Immature natural killer cell (primary cell): ENCODE data around the gene C11orf42. TPM values are rescaled to one million over a fixed set of nuclear protein-coding genes. Genes with fewer than 3 reads are reported as not detected.

Source experiments
- DNase-seq, 3 donors: peaks; one replicate each; pipeline ENCODE4 v3.0.0; 2022; ENCODE audit warnings: mixed read lengths in 1 of 3
- H3K27ac Mint-ChIP-seq, 6 donors: one replicate each; pipeline ENCODE4 v1.8.0; 2020; ENCODE audit warnings: mixed read lengths in 6 of 6, mild to moderate bottlenecking in 5 of 6, inconsistent platforms in 4 of 6, moderate library complexity in 3 of 6
- H3K27me3 Mint-ChIP-seq, 3 donors: one replicate each; pipeline ENCODE4 v1.8.0; 2020 to 2021; ENCODE audit warnings: low read depth in 3 of 3, mild to moderate bottlenecking in 3 of 3, mixed read lengths in 3 of 3, moderate library complexity in 3 of 3, inconsistent platforms in 1 of 3
- H3K36me3 Mint-ChIP-seq, 3 donors: one replicate each; pipeline ENCODE4 v1.8.0; 2020; ENCODE audit warnings: mixed read lengths in 3 of 3, inconsistent platforms in 2 of 3, mild to moderate bottlenecking in 2 of 3
- H3K4me1 Mint-ChIP-seq, 2 donors: one replicate each; pipeline ENCODE4 v1.8.0; 2020; ENCODE audit warnings: inconsistent platforms in 2 of 2, mild to moderate bottlenecking in 2 of 2, mixed read lengths in 2 of 2, moderate library complexity in 1 of 2
- H3K4me3 Mint-ChIP-seq, 5 donors: one replicate each; pipeline ENCODE4 v1.8.0; 2020; ENCODE audit warnings: mild to moderate bottlenecking in 5 of 5, mixed read lengths in 5 of 5, inconsistent platforms in 3 of 5, moderate library complexity in 3 of 5
- H3K9me3 Mint-ChIP-seq, 6 donors: one replicate each; pipeline ENCODE4 v1.8.0; 2020; ENCODE audit warnings: mild to moderate bottlenecking in 6 of 6, mixed read lengths in 6 of 6, inconsistent platforms in 4 of 6, moderate library complexity in 3 of 6
- polyA plus RNA-seq, 3 donors: library from polyadenylated mRNA; unstranded; fragments of 300-500 nt; fragmentation: Illumina TruSeq; gene quantifications; one replicate each; pipeline ENCODE4 v1.2.3, GENCODE V29; 2021

C11orf42 gene
- polyA plus RNA-seq: not detected

GRCh38 chr11:6205366-6205765 lies at the start of gene C11orf42:
TSS of gene C11orf42 (plus strand) at chr11:6205557. CDS start at chr11:6205616, 59 bp downstream.
- Mint-ChIP-seq H3K27me3 (peaks cover 0 to 2% (median 0%) of the 10 kb centered on the region in 3 donors), H3K4me1 (peaks cover 54 to 58% of the 10 kb centered on the region in 2 donors), H3K9me3 (no peaks in the 10 kb centered on the region), H3K27ac (peak within 1 kb of the TSS in 5 of 6 donors; percentile 39 to 95 (median 70)), H3K36me3 (peaks cover 9 to 20% (median 11%) of the 10 kb centered on the region in 3 donors), H3K4me3 (no peak within 1 kb of the TSS)
- no peak for DNase-seq

DNA sequence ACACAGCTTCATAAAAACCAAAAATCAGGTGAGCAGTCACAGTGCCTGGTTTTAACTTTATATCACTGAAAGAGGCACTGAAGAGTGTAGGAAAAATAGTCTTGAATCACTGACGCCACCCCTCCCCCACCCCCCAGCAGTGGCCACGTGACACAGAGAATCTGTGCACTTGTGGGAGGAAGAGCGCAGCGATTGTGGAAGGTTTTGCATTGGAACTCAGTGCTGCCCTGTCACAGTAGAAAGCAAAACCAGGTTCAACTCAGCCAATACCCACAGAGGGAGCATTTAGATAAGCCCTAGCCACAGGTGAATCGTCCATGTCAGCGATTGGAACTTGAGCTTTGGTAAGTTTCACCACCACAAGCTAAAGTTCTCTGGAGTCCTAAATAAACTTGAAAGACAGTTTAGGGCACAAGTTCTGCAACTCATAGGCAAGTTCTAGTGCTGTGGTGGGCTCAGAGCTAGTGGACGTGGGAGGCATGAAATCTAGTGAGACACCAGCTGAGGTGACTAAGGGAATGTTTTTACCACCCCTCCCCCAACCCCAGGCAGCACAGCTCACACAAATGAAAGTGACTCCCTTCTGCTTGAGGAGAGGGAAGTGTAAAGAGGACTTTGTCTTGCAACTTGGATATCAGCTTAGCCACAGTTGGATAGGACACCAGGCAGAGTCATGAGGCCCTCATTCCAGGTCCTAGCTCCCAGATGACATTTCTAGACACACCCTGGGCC lies 48.6 kb upstream of the C11orf42 start:
- Mint-ChIP-seq H3K27me3 (peaks cover 0 to 10% (median 4%) of the 10 kb centered on the region in 3 donors), H3K4me3 (no peak overlapping the region), H3K9me3 (peaks cover 0 to 2% (median 0%) of the 10 kb centered on the region in 6 donors), H3K36me3 (no peaks in the 10 kb centered on the region), H3K27ac (no peak overlapping the region), H3K4me1 (no peaks in the 10 kb centered on the region)
- no peak for DNase-seq

DNA sequence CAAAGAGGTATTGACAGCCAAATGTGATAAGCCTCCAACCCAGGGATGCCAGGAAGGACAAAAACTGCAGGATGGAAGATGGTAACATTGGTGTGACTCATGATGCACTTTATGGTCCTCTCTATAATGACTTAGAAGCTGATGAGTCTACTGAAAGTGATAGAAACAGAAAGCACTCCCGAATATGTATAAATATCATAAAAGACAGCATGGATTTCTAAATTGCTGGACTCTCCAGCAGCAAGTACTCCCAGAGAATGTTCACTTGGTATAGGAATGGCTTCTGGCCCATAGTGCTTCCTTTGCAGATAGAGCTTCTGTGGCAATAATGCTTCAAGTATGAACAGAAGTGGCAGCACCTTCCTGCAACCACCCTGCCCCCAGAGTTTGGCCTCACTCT lies 35.1 kb upstream of the C11orf42 start, which contains the start of gene OR52B2:
Gene OR52B2, minus strand, starts transcription at position 101 of the 400 bp plus-strand sequence. Its CDS starts 0 bp downstream, at position 101.
- Mint-ChIP-seq H3K36me3 (peaks cover 0 to 12% (median 0%) of the 10 kb centered on the region in 3 donors), H3K4me3 (no peak within 1 kb of the TSS), H3K27ac (peak within 1 kb of the TSS in 1 of 6 donors; percentile 10), H3K27me3 (peaks cover 3 to 7% (median 4%) of the 10 kb centered on the region in 3 donors), H3K9me3 (peaks cover 0 to 4% (median 0%) of the 10 kb centered on the region in 6 donors), H3K4me1 (no peaks in the 10 kb centered on the region)
- DNase-seq: no peak

DNA sequence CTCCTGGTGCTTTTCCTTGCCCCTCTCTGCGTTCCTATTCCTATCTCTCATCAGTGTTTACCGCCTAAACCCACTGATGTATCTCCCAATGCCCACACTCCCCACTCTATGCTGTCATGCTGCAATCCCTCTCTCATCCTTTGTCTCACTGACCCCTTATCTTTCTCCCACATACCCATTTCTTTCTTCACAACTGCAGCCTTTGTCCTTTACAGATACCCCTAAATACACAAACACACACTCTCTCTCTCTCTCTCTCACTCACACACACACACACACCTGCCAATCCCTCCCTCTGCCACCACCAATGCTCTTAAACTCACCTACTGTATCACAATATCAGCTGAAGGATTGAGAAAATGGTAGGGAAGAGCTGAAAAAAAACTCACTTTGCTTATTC lies 29.9 kb upstream of the C11orf42 start:
- no peak overlapping the region for H3K4me3 Mint-ChIP-seq

GRCh38 chr11:6191742-6192141 lies 13.6 kb upstream of the C11orf42 start:
- peaks cover 0 to 1% (median 0%) of the 10 kb centered on the region in 3 donors for H3K27me3 Mint-ChIP-seq
- peaks cover 0 to 2% (median 0%) of the 10 kb centered on the region in 6 donors for H3K9me3 Mint-ChIP-seq
- no peak overlapping the region for H3K4me3 Mint-ChIP-seq
- DNase-seq: no peak
- peaks cover 10 to 22% of the 10 kb centered on the region in 2 donors for H3K4me1 Mint-ChIP-seq
- no peak overlapping the region for H3K27ac Mint-ChIP-seq
- H3K36me3 Mint-ChIP-seq: peaks cover 0 to 3% (median 0%) of the 10 kb centered on the region in 3 donors

More for the DNA sequence above, 29.9 kb upstream of the C11orf42 start:
- H3K27me3 Mint-ChIP-seq: peaks cover 3 to 7% (median 5%) of the 10 kb centered on the region in 3 donors
- H3K9me3 Mint-ChIP-seq: peaks cover 0 to 2% (median 0%) of the 10 kb centered on the region in 6 donors
- DNase-seq: no peak
- no peak overlapping the region for H3K27ac Mint-ChIP-seq
- peaks cover 18 to 19% of the 10 kb centered on the region in 2 donors for H3K4me1 Mint-ChIP-seq
- peaks cover 0 to 8% (median 0%) of the 10 kb centered on the region in 3 donors for H3K36me3 Mint-ChIP-seq

DNA sequence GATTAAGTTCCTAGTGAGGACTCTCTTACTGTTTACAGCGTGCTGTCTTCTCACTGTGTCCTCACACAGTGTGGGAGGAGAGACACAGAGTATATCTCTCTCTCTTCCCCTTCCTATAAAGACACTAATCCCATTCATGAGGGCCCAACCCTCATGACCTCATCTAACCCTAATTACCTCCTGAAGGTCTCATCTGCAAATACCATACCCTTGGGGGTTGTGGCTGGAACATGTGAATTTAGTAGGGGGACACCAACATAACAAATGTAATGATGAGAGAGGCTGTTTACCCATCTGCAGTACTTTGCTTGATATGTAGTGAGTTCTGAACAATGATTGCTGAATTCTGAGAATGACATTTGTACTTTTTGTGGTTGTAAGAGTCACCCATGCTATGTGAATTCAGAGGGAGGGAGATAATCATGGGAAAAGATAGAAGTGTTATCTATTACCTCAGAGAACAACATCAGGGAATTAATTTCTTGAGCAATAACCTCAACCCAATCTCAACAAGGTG lies 11.2 kb upstream of the C11orf42 start:
- Mint-ChIP-seq H3K36me3 (peaks cover 0 to 3% (median 0%) of the 10 kb centered on the region in 3 donors), H3K4me1 (peaks cover 34 to 46% of the 10 kb centered on the region in 2 donors), H3K27ac (peak overlapping the region in 4 of 6 donors; percentile 25 to 69 (median 48)), H3K27me3 (peaks cover 2 to 3% (median 2%) of the 10 kb centered on the region in 3 donors), H3K9me3 (peaks cover 0 to 2% (median 0%) of the 10 kb centered on the region in 6 donors), H3K4me3 (no peak overlapping the region)
- DNase-seq: no peak

DNA sequence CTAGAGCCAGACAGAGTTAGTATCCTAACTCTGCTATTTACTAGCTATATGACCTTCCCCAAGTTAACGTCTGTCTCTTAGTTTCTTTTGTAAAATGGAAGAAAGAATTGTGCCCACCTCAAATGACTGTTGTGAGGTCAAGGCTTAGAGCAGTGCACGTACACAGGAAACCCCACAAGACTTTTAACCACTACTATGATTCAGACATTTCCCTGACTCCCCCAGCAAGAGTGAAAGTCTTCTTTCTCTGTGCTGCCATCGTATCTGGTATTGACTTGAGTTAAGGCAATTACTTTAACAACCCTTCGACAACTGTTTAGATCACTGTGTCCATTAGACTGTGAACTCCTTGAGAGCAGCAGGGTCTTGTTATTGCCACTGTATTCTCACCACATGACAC lies 9.0 kb upstream of the C11orf42 start:
- Mint-ChIP-seq H3K9me3 (peaks cover 0 to 2% (median 0%) of the 10 kb centered on the region in 6 donors), H3K4me3 (peak overlapping the region; percentile 18 to 79 (median 70)), H3K27ac (peak overlapping the region; percentile 67 to 92 (median 86)), H3K4me1 (peaks cover 54 to 67% of the 10 kb centered on the region in 2 donors), H3K27me3 (peaks cover 2 to 3% (median 2%) of the 10 kb centered on the region in 3 donors), H3K36me3 (peaks cover 0 to 6% (median 0%) of the 10 kb centered on the region in 3 donors)
- peak; percentile 50 to 67 (median 59) for DNase-seq

DNA sequence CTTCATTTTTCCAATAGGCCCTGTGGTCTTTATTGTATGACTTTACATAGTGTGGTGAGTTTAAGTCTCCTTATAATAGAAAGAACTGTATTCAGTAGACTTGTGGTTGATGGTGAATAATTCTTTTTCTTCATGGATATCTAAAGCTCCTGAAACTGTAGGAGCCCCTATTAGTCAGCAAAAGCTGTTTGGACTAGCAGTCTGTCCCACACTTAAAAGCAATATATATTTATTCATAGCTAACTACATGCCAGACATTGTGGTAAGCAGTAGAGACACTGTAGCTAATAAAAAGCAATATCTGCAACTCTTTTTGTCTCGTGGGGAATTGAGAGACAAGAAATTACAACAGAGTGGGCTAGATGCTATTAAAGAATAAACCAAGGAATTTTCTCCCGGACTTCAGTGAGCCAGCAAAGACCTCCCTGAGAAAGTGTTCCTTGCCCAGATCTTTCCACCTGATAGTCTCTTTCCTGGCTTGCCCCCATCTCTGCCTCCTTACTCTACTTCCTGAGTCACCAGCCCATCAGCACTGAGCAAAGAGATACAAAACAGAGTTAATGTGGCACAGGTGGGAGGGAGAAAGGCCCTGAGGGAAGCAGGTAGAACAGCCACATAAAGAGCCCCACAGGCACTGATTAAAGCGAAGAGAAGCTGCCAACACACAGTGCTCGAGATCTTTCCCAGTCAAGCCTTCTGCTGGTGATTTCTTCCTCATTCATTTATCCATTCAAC lies 7.7 kb upstream of the C11orf42 start:
- H3K36me3 Mint-ChIP-seq: peaks cover 0 to 6% (median 0%) of the 10 kb centered on the region in 3 donors
- H3K9me3 Mint-ChIP-seq: peaks cover 0 to 2% (median 0%) of the 10 kb centered on the region in 6 donors
- peak overlapping the region in 4 of 5 donors; percentile 9 to 70 (median 42) for H3K4me3 Mint-ChIP-seq
- peaks cover 2 to 3% (median 2%) of the 10 kb centered on the region in 3 donors for H3K27me3 Mint-ChIP-seq
- H3K4me1 Mint-ChIP-seq: peaks cover 66 to 78% of the 10 kb centered on the region in 2 donors
- DNase-seq: no peak
- H3K27ac Mint-ChIP-seq: peak overlapping the region in 5 of 6 donors; percentile 82 to 88 (median 84)

DNA sequence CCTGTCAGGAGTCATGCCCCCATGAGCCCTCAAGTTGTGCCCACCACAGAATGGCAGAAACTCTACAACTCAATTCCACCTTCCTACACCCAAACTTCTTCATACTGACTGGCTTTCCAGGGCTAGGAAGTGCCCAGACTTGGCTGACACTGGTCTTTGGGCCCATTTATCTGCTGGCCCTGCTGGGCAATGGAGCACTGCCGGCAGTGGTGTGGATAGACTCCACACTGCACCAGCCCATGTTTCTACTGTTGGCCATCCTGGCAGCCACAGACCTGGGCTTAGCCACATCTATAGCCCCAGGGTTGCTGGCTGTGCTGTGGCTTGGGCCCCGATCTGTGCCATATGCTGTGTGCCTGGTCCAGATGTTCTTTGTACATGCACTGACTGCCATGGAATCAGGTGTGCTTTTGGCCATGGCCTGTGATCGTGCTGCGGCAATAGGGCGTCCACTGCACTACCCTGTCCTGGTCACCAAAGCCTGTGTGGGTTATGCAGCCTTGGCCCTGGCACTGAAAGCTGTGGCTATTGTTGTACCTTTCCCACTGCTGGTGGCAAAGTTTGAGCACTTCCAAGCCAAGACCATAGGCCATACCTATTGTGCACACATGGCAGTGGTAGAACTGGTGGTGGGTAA lies 6.1 kb upstream of the C11orf42 start, which contains the start of gene OR52W1:
Gene OR52W1, plus strand, starts transcription at position 51 of the 637 bp plus-strand sequence. Its CDS starts 0 bp downstream, at position 51.
- H3K4me1 Mint-ChIP-seq: peaks cover 83 to 91% of the 10 kb centered on the region in 2 donors
- H3K27me3 Mint-ChIP-seq: peaks cover 2 to 4% (median 3%) of the 10 kb centered on the region in 3 donors
- H3K36me3 Mint-ChIP-seq: peaks cover 0 to 6% (median 0%) of the 10 kb centered on the region in 3 donors
- peak within 1 kb of the TSS in 2 of 5 donors; percentile 38 to 73 for H3K4me3 Mint-ChIP-seq
- no peak for DNase-seq
- peak within 1 kb of the TSS; percentile 28 to 91 (median 86) for H3K27ac Mint-ChIP-seq
- peaks cover 0 to 2% (median 0%) of the 10 kb centered on the region in 6 donors for H3K9me3 Mint-ChIP-seq

- Mint-ChIP-seq H3K4me1 (peaks cover 86 to 96% of the 10 kb centered on the region in 2 donors), H3K27ac (peak overlapping the region; percentile 85 to 96 (median 90))
- DNase-seq: peak; percentile 68 to 76 (median 74)
Observed at GRCh38 chr11:6200975-6201374, 4.4 kb upstream of the C11orf42 start.

GRCh38 chr11:6201481-6201880 lies 3.9 kb upstream of the C11orf42 start:
- Mint-ChIP-seq H3K27me3 (peaks cover 2 to 4% (median 3%) of the 10 kb centered on the region in 3 donors), H3K9me3 (peaks cover 0 to 1% (median 0%) of the 10 kb centered on the region in 6 donors), H3K27ac (peak overlapping the region; percentile 85 to 96 (median 90)), H3K4me3 (peak overlapping the region; percentile 52 to 82 (median 73)), H3K4me1 (peaks cover 82 to 90% of the 10 kb centered on the region in 2 donors), H3K36me3 (peaks cover 3 to 5% (median 5%) of the 10 kb centered on the region in 3 donors)
- peak in 2 of 3 donors; percentile 21 to 42 for DNase-seq

More at GRCh38 chr11:6200975-6201374, 4.4 kb upstream of the C11orf42 start:
- Mint-ChIP-seq H3K9me3 (peaks cover 0 to 2% (median 0%) of the 10 kb centered on the region in 6 donors), H3K4me3 (peak overlapping the region; percentile 52 to 82 (median 73)), H3K36me3 (peaks cover 5 to 6% (median 5%) of the 10 kb centered on the region in 3 donors), H3K27me3 (peaks cover 2 to 4% (median 3%) of the 10 kb centered on the region in 3 donors)

DNA sequence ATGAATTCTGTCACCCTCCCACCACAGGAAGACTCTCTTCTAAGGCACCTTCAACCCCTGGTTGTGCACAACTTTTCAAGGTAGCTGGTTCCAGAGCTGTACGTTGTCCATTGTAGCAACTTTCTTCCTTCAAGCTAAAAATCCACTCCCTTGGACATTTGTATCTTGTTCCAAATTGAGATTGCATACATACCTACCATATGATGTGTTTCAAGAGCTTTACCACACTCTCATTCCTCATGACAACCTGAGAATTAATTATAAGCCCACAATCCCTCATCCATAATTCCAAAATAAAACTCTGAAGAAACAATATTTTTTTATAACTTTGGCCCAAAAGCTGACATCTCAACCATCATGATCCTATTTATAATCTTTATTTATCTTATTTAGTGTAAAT lies 3.3 kb upstream of the C11orf42 start:
- H3K4me3 Mint-ChIP-seq: peak overlapping the region; percentile 52 to 82 (median 73)

More for the DNA sequence above, 3.3 kb upstream of the C11orf42 start:
- peaks cover 3 to 10% (median 5%) of the 10 kb centered on the region in 3 donors for H3K36me3 Mint-ChIP-seq
- H3K4me1 Mint-ChIP-seq: peaks cover 82 to 86% of the 10 kb centered on the region in 2 donors
- peaks cover 2 to 4% (median 3%) of the 10 kb centered on the region in 3 donors for H3K27me3 Mint-ChIP-seq
- no peaks in the 10 kb centered on the region for H3K9me3 Mint-ChIP-seq
- DNase-seq: no peak
- H3K27ac Mint-ChIP-seq: peak overlapping the region; percentile 85 to 96 (median 90)
